RWPE2 (cell line): ENCODE data around the gene CAMK1D.

Experiments used
- ATAC-seq: fragments of 200-7000 bp; cut with Tn5 transposase; 3 replicates; pipeline ENCODE4 v1.9.1; 2021; ENCODE audit warnings: low read depth
- DNase-seq: peaks from one replicate; pipeline ENCODE4 v3.0.0-alpha.2; 2020; ENCODE audit warnings: low spot score
- H3K27ac ChIP-seq: fragments of 450-650 bp; 2 replicates; pipeline ENCODE4 v1.5.1; 2017; ENCODE audit warnings: mild to moderate bottlenecking; ENCODE audit not compliant: poor library complexity, severe bottlenecking
- H3K27me3 ChIP-seq: fragments of 250-450 bp; sonication (Bioruptor Pico); 2 replicates; pipeline ENCODE4 v1.5.1; 2021; ENCODE audit warnings: mild to moderate bottlenecking, moderate library complexity; ENCODE audit not compliant: insufficient read depth, poor library complexity, severe bottlenecking
- H3K36me3 ChIP-seq: fragments of 250-450 bp; sonication (Bioruptor Pico); 2 replicates; pipeline ENCODE4 v1.5.1; 2020; ENCODE audit warnings: low read depth, mild to moderate bottlenecking, moderate library complexity
- H3K4me1 ChIP-seq: fragments of 250-450 bp; sonication (Bioruptor Pico); 2 replicates; pipeline ENCODE4 v1.5.1; 2021; ENCODE audit warnings: mild to moderate bottlenecking, moderate library complexity; ENCODE audit not compliant: insufficient read depth, poor library complexity, severe bottlenecking
- H3K4me3 ChIP-seq: fragments of 250-450 bp; sonication (Bioruptor Pico); 2 replicates; pipeline ENCODE4 v1.5.1; 2021; ENCODE audit warnings: mild to moderate bottlenecking, moderate library complexity; ENCODE audit not compliant: severe bottlenecking
- H3K9me3 ChIP-seq: fragments of 250-450 bp; sonication (Bioruptor Pico); 2 replicates; pipeline ENCODE4 v1.5.1; 2021; ENCODE audit warnings: mild to moderate bottlenecking, moderate library complexity; ENCODE audit not compliant: severe bottlenecking
- TF ChIP-seq, protein P1 (sequence below): fragments of 450-650 bp; IDR thresholded peaks from one replicate; pipeline ENCODE4 v1.5.1; 2017; ENCODE audit warnings: mild to moderate bottlenecking, moderate library complexity; ENCODE audit not compliant: poor library complexity, severe bottlenecking

The CAMK1D gene

DNA sequence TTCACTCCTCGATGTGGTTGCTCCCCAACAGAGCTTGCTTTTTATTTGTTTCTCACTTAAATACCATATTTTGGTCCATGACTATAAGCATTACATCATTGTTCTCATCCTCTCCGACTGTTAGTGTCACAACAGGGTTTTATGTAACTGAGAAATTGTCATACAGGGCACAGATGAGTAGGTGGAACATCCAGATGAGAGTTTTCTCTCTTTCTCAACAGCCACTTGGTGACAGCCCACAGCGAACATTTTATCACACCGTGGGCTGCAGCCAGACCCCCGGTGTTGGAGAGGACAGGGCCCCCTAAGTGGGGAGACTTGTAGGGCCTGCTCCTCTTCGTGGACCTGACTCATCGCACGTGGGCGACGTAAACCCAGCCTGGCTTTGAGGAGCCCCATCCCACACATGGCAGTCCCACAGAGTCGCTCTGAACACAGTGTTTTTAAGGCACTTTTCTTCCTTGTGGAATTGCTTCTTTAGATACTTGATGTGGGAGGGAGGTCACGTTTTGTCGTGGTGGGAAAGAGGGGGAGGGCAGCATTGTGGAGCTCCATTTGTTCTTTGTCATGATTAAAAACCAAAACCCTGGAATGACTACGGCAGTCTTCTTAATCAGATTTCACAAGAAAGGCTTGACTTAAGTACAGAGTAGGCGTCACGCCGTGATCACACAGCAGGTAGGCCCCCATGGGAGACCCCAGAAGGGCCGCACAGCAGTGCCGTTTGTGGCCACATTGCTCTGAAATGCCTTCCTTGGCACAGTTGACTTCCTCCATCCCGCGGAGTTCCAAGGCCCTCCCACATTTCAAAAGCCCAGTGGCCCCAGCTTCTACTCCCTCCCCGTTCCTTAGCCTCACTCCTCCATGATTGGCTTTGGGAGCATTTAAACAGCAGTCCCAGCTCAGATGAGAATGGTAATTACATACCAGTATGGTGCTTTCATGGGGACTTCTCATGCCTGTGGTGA, 431.6 kb downstream of the CAMK1D start:
- no peak overlapping the region for H3K27ac ChIP-seq
- no peaks in the 10 kb centered on the region for H3K27me3 ChIP-seq
- TF ChIP-seq, protein P1, sequence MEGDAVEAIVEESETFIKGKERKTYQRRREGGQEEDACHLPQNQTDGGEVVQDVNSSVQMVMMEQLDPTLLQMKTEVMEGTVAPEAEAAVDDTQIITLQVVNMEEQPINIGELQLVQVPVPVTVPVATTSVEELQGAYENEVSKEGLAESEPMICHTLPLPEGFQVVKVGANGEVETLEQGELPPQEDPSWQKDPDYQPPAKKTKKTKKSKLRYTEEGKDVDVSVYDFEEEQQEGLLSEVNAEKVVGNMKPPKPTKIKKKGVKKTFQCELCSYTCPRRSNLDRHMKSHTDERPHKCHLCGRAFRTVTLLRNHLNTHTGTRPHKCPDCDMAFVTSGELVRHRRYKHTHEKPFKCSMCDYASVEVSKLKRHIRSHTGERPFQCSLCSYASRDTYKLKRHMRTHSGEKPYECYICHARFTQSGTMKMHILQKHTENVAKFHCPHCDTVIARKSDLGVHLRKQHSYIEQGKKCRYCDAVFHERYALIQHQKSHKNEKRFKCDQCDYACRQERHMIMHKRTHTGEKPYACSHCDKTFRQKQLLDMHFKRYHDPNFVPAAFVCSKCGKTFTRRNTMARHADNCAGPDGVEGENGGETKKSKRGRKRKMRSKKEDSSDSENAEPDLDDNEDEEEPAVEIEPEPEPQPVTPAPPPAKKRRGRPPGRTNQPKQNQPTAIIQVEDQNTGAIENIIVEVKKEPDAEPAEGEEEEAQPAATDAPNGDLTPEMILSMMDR: no peak
- H3K9me3 ChIP-seq: no peaks in the 10 kb centered on the region
- no peak overlapping the region for H3K4me3 ChIP-seq
- DNase-seq (no peak), ATAC-seq (no peak)
- H3K36me3 ChIP-seq: no peaks in the 10 kb centered on the region
- H3K4me1 ChIP-seq: no peaks in the 10 kb centered on the region

DNA sequence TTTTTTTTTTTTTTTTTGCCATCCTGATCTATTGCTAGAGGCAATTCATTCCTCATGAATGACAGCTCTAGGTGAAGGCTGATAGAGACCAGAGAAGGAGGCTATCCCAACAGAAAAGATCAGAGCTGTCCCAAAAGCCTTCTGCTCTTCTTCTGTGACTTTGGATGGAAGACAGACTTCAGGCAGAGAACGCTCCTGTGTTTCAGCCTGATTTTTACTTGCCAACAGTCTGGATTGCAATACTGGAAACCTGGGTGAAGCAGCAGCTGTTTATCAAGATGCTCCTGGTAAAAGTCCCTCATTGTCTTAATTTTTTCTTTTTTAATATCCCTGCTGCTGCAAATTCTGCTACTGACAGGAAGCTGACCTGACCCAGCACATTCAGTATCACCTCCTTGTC, 432.6 kb downstream of the CAMK1D start:
- H3K27me3 ChIP-seq: no peaks in the 10 kb centered on the region
- TF ChIP-seq, protein P1: no peak
- H3K36me3 ChIP-seq: no peaks in the 10 kb centered on the region
- no peak overlapping the region for H3K4me3 ChIP-seq
- no peaks in the 10 kb centered on the region for H3K4me1 ChIP-seq
- no peak for DNase-seq
- no peak overlapping the region for H3K27ac ChIP-seq
- no peak for ATAC-seq
- H3K9me3 ChIP-seq: no peaks in the 10 kb centered on the region

DNA sequence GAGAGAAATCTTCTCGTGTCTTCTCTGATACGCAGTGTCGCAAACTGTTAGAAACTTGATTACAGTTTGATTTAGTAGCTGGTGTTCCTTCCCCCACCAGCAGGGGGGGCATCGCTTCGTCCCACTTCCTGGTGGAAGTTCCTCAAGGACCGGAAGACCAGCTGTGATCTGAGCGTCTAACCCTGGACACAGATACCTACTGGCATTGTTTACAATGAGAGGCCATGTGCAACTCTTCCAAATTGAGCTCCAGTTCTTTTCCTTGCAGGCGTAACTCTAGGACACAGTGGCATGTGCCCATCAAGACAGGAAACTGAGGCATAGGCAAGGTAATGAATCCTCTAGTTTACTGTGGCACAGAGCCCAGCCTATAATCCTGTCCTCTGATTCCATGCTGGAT, 433.2 kb downstream of the CAMK1D start:
- no peaks in the 10 kb centered on the region for H3K4me1 ChIP-seq
- DNase-seq (no peak), ATAC-seq (no peak)
- no peaks in the 10 kb centered on the region for H3K9me3 ChIP-seq
- H3K27ac ChIP-seq: no peak overlapping the region
- H3K27me3 ChIP-seq: no peaks in the 10 kb centered on the region
- no peaks in the 10 kb centered on the region for H3K36me3 ChIP-seq
- TF ChIP-seq, protein P1: peak; percentile 82
- H3K4me3 ChIP-seq: no peak overlapping the region

DNA sequence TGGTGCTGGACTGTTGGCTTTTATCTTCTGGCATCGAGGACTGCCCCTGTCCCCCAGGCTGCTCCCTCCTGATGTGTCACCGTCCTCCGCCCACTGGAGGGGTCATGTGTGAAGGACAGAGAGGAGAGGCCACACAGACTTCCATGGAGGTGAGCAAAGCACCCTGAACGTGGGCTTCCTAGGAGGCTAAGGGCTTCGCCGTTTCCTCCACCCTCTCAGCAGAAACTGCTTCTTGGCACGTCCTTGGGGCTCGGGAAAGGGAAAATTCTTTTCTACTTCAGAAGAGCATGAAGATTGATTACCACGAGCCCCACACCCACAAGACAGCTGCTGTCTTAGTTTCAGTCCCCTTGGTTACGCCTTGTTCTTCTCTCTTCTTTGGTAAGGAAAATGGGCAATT, 433.9 kb downstream of the CAMK1D start:
- H3K27me3 ChIP-seq: no peaks in the 10 kb centered on the region
- H3K9me3 ChIP-seq: no peaks in the 10 kb centered on the region
- DNase-seq (no peak), ATAC-seq (no peak)
- H3K36me3 ChIP-seq: no peaks in the 10 kb centered on the region
- TF ChIP-seq, protein P1: no peak
- H3K4me1 ChIP-seq: no peaks in the 10 kb centered on the region
- H3K4me3 ChIP-seq: no peak overlapping the region
- H3K27ac ChIP-seq: no peak overlapping the region

DNA sequence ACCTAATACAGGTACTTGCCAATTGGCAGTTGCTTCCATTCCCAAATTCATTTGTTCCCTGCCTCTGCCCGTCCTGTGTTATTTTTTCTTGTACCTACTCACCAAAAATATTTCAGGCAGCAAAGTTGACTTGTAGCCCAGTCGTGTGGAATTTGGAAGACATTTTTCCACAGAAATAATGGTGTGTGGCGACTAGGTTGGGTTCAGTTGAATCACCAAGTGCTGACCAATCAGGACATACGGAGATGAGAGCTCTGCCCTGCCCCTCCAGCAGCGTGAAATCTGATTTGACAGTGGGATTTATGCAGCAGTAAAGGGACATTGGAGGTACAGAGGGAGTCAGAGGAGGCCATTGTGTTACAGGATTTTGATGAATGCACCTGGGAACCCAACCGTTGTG, 435.3 kb downstream of the CAMK1D start:
- no peaks in the 10 kb centered on the region for H3K36me3 ChIP-seq
- TF ChIP-seq, protein P1: no peak
- no peak for DNase-seq
- H3K4me3 ChIP-seq: no peak overlapping the region
- no peaks in the 10 kb centered on the region for H3K27me3 ChIP-seq
- ATAC-seq: no peak
- H3K27ac ChIP-seq: no peak overlapping the region
- H3K4me1 ChIP-seq: no peaks in the 10 kb centered on the region
- H3K9me3 ChIP-seq: no peaks in the 10 kb centered on the region
